Mesenchymal stem cell (in vitro differentiated cells and primary cell): ENCODE measurements around the gene SEPTIN3. TPM values are rescaled to one million over a fixed set of nuclear protein-coding genes. Genes with fewer than 3 reads are reported as not detected.

ENCODE experiments used
- DNase-seq: peaks from one replicate; pipeline ENCODE4 v3.0.0-alpha.2; 2013
- H2AFZ ChIP-seq: one replicate; pipeline ENCODE4 v1.6.1; 2013; ENCODE audit warnings: low read depth, mild to moderate bottlenecking, control low read depth, inconsistent platforms, low read length, moderate library complexity
- H2AK5ac ChIP-seq: 2 replicates; pipeline ENCODE4 v1.6.1; 2013; ENCODE audit warnings: low read length, moderate library complexity, mild to moderate bottlenecking, inconsistent platforms; ENCODE audit not compliant: severe bottlenecking
- H2BK120ac ChIP-seq: one replicate; pipeline ENCODE4 v1.6.1; 2013; ENCODE audit warnings: low read depth, mild to moderate bottlenecking, inconsistent platforms, low read length, moderate library complexity
- H2BK12ac ChIP-seq, 2 experiments: one replicate each; pipeline ENCODE4 v1.6.1; 2013; ENCODE audit warnings: inconsistent platforms in 2 of 2, low read length in 2 of 2, mild to moderate bottlenecking in 2 of 2, moderate library complexity in 2 of 2, control low read depth in 1 of 2
- H2BK15ac ChIP-seq: one replicate; pipeline ENCODE4 v1.6.1; 2013; ENCODE audit warnings: mild to moderate bottlenecking, low read depth, inconsistent platforms; ENCODE audit not compliant: poor library complexity, severe bottlenecking
- H2BK5ac ChIP-seq: 2 replicates; pipeline ENCODE4 v1.6.1; 2013; ENCODE audit warnings: low read depth, mild to moderate bottlenecking, low read length, control low read depth, inconsistent platforms; ENCODE audit not compliant: poor library complexity, severe bottlenecking
- H3K14ac ChIP-seq, 2 experiments: one replicate each; pipeline ENCODE4 v1.6.1; 2013; ENCODE audit warnings: inconsistent platforms in 2 of 2, low read length in 2 of 2, control low read depth in 1 of 2, mild to moderate bottlenecking in 1 of 2, moderate library complexity in 1 of 2
- H3K18ac ChIP-seq, 2 experiments: one replicate each; pipeline ENCODE4 v1.6.1; 2013; ENCODE audit warnings: inconsistent platforms in 2 of 2, low read length in 2 of 2, control low read depth in 1 of 2, low read depth in 1 of 2, mild to moderate bottlenecking in 1 of 2
- H3K23ac ChIP-seq, 2 experiments: one replicate each; pipeline ENCODE4 v1.6.1; 2013; ENCODE audit warnings: inconsistent platforms in 2 of 2, low read length in 2 of 2, mild to moderate bottlenecking in 2 of 2, moderate library complexity in 2 of 2, control low read depth in 1 of 2
- H3K27ac ChIP-seq: 2 replicates; pipeline ENCODE4 v1.5.1; 2013; ENCODE audit warnings: mild to moderate bottlenecking, moderate library complexity, low read length, control low read depth, inconsistent platforms; ENCODE audit not compliant: poor library complexity, severe bottlenecking
- H3K27me3 ChIP-seq, 2 experiments: 2 replicates each; pipeline versions ENCODE4 v1.6.1 to v1.7.0; 2013; ENCODE audit warnings: low read length in 2 of 2, mild to moderate bottlenecking in 2 of 2, moderate library complexity in 2 of 2, control low read depth in 1 of 2, inconsistent platforms in 1 of 2; ENCODE audit not compliant: control insufficient read depth in 1 of 2, insufficient read depth in 1 of 2
- H3K36me3 ChIP-seq, 2 experiments: 2 replicates each; pipeline versions ENCODE4 v1.6.1 to v1.7.0; 2013; ENCODE audit warnings: low read length in 2 of 2, control low read depth in 1 of 2, inconsistent platforms in 1 of 2, low read depth in 1 of 2, mild to moderate bottlenecking in 1 of 2; ENCODE audit not compliant: insufficient read depth in 2 of 2, control insufficient read depth in 1 of 2
- H3K4ac ChIP-seq, 2 experiments: one replicate each; pipeline ENCODE4 v1.6.1; 2013; ENCODE audit warnings: inconsistent platforms in 2 of 2, low read length in 2 of 2, mild to moderate bottlenecking in 2 of 2, moderate library complexity in 2 of 2, control low read depth in 1 of 2, low read depth in 1 of 2
- H3K4me1 ChIP-seq: 2 replicates; pipeline ENCODE4 v1.6.1; 2013; ENCODE audit warnings: low read depth, low read length, control low read depth; ENCODE audit not compliant: control insufficient read depth, insufficient read depth
- H3K4me2 ChIP-seq: 2 replicates; pipeline ENCODE4 v1.6.1; 2013; ENCODE audit warnings: low read length, mild to moderate bottlenecking, inconsistent platforms; ENCODE audit not compliant: poor library complexity, severe bottlenecking
- H3K4me3 ChIP-seq, 2 experiments: 2 replicates each; pipeline versions ENCODE4 v1.5.1 to v1.7.0; 2013; ENCODE audit warnings: low read length in 2 of 2, mild to moderate bottlenecking in 2 of 2, control low read depth in 1 of 2, low read depth in 1 of 2; ENCODE audit not compliant: insufficient read depth in 1 of 2
- H3K79me1 ChIP-seq: replicated peaks from 2 replicates; pipeline ENCODE4 v1.6.1; 2013; ENCODE audit warnings: mild to moderate bottlenecking, control low read depth, low read length, inconsistent platforms; ENCODE audit not compliant: poor library complexity, severe bottlenecking
- H3K9ac ChIP-seq: 2 replicates; pipeline ENCODE4 v1.7.0; 2013; ENCODE audit warnings: mild to moderate bottlenecking, low read length, moderate library complexity
- H3K9me3 ChIP-seq: 2 replicates; pipeline ENCODE4 v1.7.0; 2013; ENCODE audit warnings: mild to moderate bottlenecking, low read length; ENCODE audit not compliant: control insufficient read depth
- H4K8ac ChIP-seq: one replicate; pipeline ENCODE4 v1.6.1; 2013; ENCODE audit warnings: inconsistent platforms, mild to moderate bottlenecking, low read length, moderate library complexity
- H4K91ac ChIP-seq: one replicate; pipeline ENCODE4 v1.6.1; 2013; ENCODE audit warnings: mild to moderate bottlenecking, low read length, inconsistent platforms
- WGBS: methylation state at CpG from one replicate; pipeline ENCODE4 v1.1.7; 2013; ENCODE audit warnings: mixed read lengths; 5-methylcytosine and 5-hydroxymethylcytosine counted together
- polyA plus RNA-seq, 2 experiments: library from polyadenylated mRNA; stranded (reverse); fragments of 200-250 nt; gene quantifications; one replicate each; pipeline ENCODE4 v1.2.3, GENCODE V29; 2013

Gene SEPTIN3
- polyA plus RNA-seq (2013, experiment 1 of 2), result 0.98 TPM
- polyA plus RNA-seq (2013, experiment 2 of 2), result 1.1 TPM

GRCh38 chr22:41969110-41969646 lies at the start of gene SEPTIN3:
Gene SEPTIN3 (plus strand): TSS chr22:41969443. CDS start chr22:41971493, 2,050 bp downstream.
- H3K9ac ChIP-seq, result no peak within 1 kb of the TSS
- peak within 1 kb of the TSS in 1 of 2 experiments; percentile 36 for H3K23ac ChIP-seq
- H2BK5ac ChIP-seq, result no peak within 1 kb of the TSS
- H4K8ac ChIP-seq, result no peak within 1 kb of the TSS
- no peaks in the 10 kb centered on the region for H3K79me1 ChIP-seq
- no peak within 1 kb of the TSS for H3K27ac ChIP-seq
- no peak within 1 kb of the TSS for H2BK15ac ChIP-seq
- no peak within 1 kb of the TSS for H2AK5ac ChIP-seq
- no peaks in the 10 kb centered on the region for H3K9me3 ChIP-seq
- no peak within 1 kb of the TSS for H2AFZ ChIP-seq
- peak within 1 kb of the TSS in 1 of 2 experiments; percentile 12 for H3K14ac ChIP-seq
- no peak within 1 kb of the TSS for H3K4me2 ChIP-seq
- no peak within 1 kb of the TSS for H3K4ac ChIP-seq
- no peaks in the 10 kb centered on the region for H3K36me3 ChIP-seq
- peaks cover 28 to 56% of the 10 kb centered on the region in 2 experiments for H3K27me3 ChIP-seq
- H2BK12ac ChIP-seq, result no peak within 1 kb of the TSS
- no peak within 1 kb of the TSS for H3K4me3 ChIP-seq
- DNase-seq, result no peak
- no peak within 1 kb of the TSS for H3K18ac ChIP-seq
- no peak within 1 kb of the TSS for H4K91ac ChIP-seq
- H3K4me1 ChIP-seq, result peaks cover 2% of the 10 kb centered on the region
- 53% methylated on average over 6 of the region's 8 CpGs for WGBS
- no peak within 1 kb of the TSS for H2BK120ac ChIP-seq

GRCh38 chr22:41920271-41920976 lies 48.8 kb upstream of the SEPTIN3 start:
- H2BK120ac ChIP-seq, result no peak overlapping the region
- peak overlapping the region; percentile 43 for H2AK5ac ChIP-seq
- H3K79me1 ChIP-seq, result no peaks in the 10 kb centered on the region
- no peak overlapping the region for H4K8ac ChIP-seq
- no peak overlapping the region for H3K4me2 ChIP-seq
- no peak overlapping the region for H3K9ac ChIP-seq
- no peaks in the 10 kb centered on the region for H3K36me3 ChIP-seq
- H2BK5ac ChIP-seq, result no peak overlapping the region
- H2AFZ ChIP-seq, result no peak overlapping the region
- H2BK15ac ChIP-seq, result no peak overlapping the region
- H3K4me1 ChIP-seq, result peaks cover 27% of the 10 kb centered on the region
- no peak overlapping the region for H2BK12ac ChIP-seq
- H3K23ac ChIP-seq, result no peak overlapping the region
- H3K9me3 ChIP-seq, result no peaks in the 10 kb centered on the region
- H3K27me3 ChIP-seq, result peaks cover 26 to 52% of the 10 kb centered on the region in 2 experiments
- H3K27ac ChIP-seq, result no peak overlapping the region
- no peak for DNase-seq
- H3K14ac ChIP-seq, result no peak overlapping the region
- H3K4me3 ChIP-seq, result no peak overlapping the region
- no peak overlapping the region for H4K91ac ChIP-seq
- 79% methylated on average over 21 of the region's 21 CpGs for WGBS
- no peak overlapping the region for H3K18ac ChIP-seq
- no peak overlapping the region for H3K4ac ChIP-seq

GRCh38 chr22:41922328-41922727 lies 46.9 kb upstream of the SEPTIN3 start:
- Histone ChIP-seq H3K27me3 (peaks cover 17 to 46% of the 10 kb centered on the region in 2 experiments), H2BK5ac (no peak overlapping the region), H4K8ac (no peak overlapping the region), H3K4ac (no peak overlapping the region), H3K23ac (no peak overlapping the region), H3K4me2 (no peak overlapping the region), H3K4me1 (peaks cover 35% of the 10 kb centered on the region), H3K4me3 (no peak overlapping the region), H3K79me1 (no peaks in the 10 kb centered on the region), H2BK15ac (no peak overlapping the region), H4K91ac (no peak overlapping the region), H2AK5ac (no peak overlapping the region), H2BK12ac (no peak overlapping the region), H3K27ac (no peak overlapping the region), H3K36me3 (no peaks in the 10 kb centered on the region), H2BK120ac (no peak overlapping the region), H3K18ac (no peak overlapping the region), H3K14ac (no peak overlapping the region), H2AFZ (no peak overlapping the region), H3K9me3 (no peaks in the 10 kb centered on the region), H3K9ac (no peak overlapping the region)
- WGBS, result 83% methylated on average over 5 of the region's 5 CpGs
- DNase-seq, result no peak

GRCh38 chr22:41922940-41923594 lies 46.2 kb upstream of the SEPTIN3 start:
- H3K4ac ChIP-seq, result no peak overlapping the region
- no peak overlapping the region for H2BK120ac ChIP-seq
- H3K27ac ChIP-seq, result no peak overlapping the region
- H2AK5ac ChIP-seq, result no peak overlapping the region
- H3K4me2 ChIP-seq, result no peak overlapping the region
- no peak overlapping the region for H2AFZ ChIP-seq
- H2BK15ac ChIP-seq, result no peak overlapping the region
- no peaks in the 10 kb centered on the region for H3K79me1 ChIP-seq
- no peaks in the 10 kb centered on the region for H3K9me3 ChIP-seq
- H3K27me3 ChIP-seq, result peaks cover 12 to 45% of the 10 kb centered on the region in 2 experiments
- H3K9ac ChIP-seq, result no peak overlapping the region
- no peak overlapping the region for H3K23ac ChIP-seq
- H3K4me3 ChIP-seq, result no peak overlapping the region
- H3K36me3 ChIP-seq, result no peaks in the 10 kb centered on the region
- no peak overlapping the region for H3K18ac ChIP-seq
- no peak overlapping the region for H4K8ac ChIP-seq
- H2BK5ac ChIP-seq, result no peak overlapping the region
- H3K4me1 ChIP-seq, result peaks cover 29% of the 10 kb centered on the region
- no peak for DNase-seq
- WGBS, result 88% methylated on average over 4 of the region's 4 CpGs
- H3K14ac ChIP-seq, result no peak overlapping the region
- H4K91ac ChIP-seq, result no peak overlapping the region
- H2BK12ac ChIP-seq, result no peak overlapping the region
